ENCODE data around the gene ANKH.

Gene ANKH

DNA sequence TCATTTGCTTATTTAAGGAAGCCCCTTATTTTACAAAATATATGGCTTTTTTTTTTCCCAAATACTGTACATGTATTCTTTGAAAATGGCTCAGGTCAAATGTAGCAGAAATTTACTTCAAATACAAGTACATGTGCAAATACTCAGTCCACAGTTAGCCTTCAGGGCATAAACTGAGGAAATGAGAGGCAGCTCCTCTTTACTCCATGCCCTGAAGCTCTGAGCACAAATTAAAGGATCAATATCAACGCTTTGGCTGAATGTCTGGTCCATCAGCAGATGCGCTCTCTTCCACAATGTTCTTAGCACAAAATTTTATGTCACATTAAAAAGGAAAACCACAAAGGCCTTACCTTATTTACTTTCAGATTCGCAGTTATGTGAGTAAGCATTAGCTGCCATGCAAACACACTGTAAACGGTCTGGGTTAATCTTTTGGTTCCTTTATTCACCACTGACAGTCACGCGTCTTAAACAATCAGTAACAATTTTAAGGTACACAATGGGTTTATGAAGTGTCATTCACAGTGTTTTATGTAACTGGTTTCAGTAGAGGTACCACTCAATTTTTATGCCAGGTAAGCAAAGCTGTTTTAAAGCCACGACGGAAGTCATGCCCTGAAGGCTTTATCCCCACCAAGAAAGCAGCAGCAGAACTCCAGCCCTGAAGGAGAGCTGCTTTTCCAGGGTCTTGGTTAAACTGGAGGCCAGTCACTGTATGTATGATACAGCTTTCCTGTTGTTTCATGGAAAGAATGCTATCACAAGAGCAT lies 103.7 kb downstream of the ANKH start:
- no peak overlapping the region for H3K27ac Mint-ChIP-seq
- no peaks in the 10 kb centered on the region for H3K9me3 Mint-ChIP-seq
- peaks cover 2% of the 10 kb centered on the region for H3K36me3 Mint-ChIP-seq (ENCODE audit: low read depth)
- peaks cover 12% of the 10 kb centered on the region for H3K4me1 Mint-ChIP-seq (ENCODE audit: low read depth)
- no peak overlapping the region for H3K4me3 Mint-ChIP-seq
- no peaks in the 10 kb centered on the region for H3K27me3 Mint-ChIP-seq (ENCODE audit: low read depth)

DNA sequence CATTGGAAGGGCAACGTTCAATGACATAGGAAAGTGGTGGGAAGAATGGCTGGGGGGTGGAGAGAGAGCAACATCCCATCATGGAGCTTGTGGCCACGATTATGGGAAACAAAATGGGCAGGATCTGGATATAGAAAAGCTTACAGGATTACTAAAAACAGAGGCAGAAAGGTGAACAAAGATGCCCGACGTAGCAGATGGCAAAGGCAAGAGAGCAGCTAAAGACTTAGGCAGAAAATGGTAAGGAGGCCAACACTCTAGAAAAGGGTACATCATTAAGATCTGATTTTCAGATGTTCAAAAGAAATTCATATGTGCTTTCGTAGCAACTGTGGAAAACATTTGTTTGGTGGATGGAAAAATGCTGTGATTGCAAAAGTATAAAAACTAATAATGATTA lies 104.5 kb downstream of the ANKH start:
- Mint-ChIP-seq H3K27me3 (ENCODE audit: low read depth) (no peaks in the 10 kb centered on the region), H3K4me1 (ENCODE audit: low read depth) (peaks cover 12% of the 10 kb centered on the region), H3K36me3 (ENCODE audit: low read depth) (peaks cover 2% of the 10 kb centered on the region), H3K4me3 (no peak overlapping the region), H3K9me3 (no peaks in the 10 kb centered on the region), H3K27ac (no peak overlapping the region)

- Mint-ChIP-seq H3K4me1 (ENCODE audit: low read depth) (peaks cover 12% of the 10 kb centered on the region), H3K27me3 (ENCODE audit: low read depth) (no peaks in the 10 kb centered on the region), H3K9me3 (no peaks in the 10 kb centered on the region), H3K36me3 (ENCODE audit: low read depth) (peaks cover 2% of the 10 kb centered on the region), H3K4me3 (no peak overlapping the region), H3K27ac (no peak overlapping the region)
Measured at GRCh38 chr5:14766584-14766983, 105.0 kb downstream of the ANKH start.

DNA sequence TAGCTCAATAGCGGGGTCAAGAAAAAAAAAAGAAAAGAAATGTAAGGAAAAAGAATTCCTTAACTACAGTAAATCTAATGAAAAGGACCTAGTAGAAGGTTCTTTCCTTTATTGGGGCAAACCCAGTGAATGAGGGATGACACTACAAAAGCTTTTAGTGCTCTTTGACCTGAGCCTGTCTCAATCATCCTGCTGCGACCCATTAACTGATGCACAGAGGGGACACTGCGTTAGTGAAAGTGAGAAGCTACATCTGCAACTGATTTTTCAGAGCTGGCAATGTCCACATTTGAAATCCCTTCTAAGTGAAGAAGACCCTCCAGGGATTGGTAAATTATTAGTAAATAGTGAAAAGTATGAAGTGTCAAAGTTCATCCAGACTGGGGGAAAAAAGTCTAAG lies 106.0 kb downstream of the ANKH start:
- Mint-ChIP-seq H3K4me3 (no peak overlapping the region), H3K36me3 (ENCODE audit: low read depth) (peaks cover 2% of the 10 kb centered on the region), H3K9me3 (no peaks in the 10 kb centered on the region)

GRCh38 chr5:14762549-14763216 lies 108.9 kb downstream of the ANKH start:
- Mint-ChIP-seq H3K9me3 (no peaks in the 10 kb centered on the region), H3K27ac (no peak overlapping the region), H3K4me3 (no peak overlapping the region), H3K27me3 (ENCODE audit: low read depth) (no peaks in the 10 kb centered on the region), H3K36me3 (ENCODE audit: low read depth) (peaks cover 2% of the 10 kb centered on the region), H3K4me1 (ENCODE audit: low read depth) (peaks cover 7% of the 10 kb centered on the region)

More for the DNA sequence above, 106.0 kb downstream of the ANKH start:
- Mint-ChIP-seq H3K27ac (no peak overlapping the region), H3K4me1 (ENCODE audit: low read depth) (peaks cover 12% of the 10 kb centered on the region), H3K27me3 (ENCODE audit: low read depth) (no peaks in the 10 kb centered on the region)

- H3K9me3 Mint-ChIP-seq: no peaks in the 10 kb centered on the region
- H3K27me3 Mint-ChIP-seq (ENCODE audit: low read depth): no peaks in the 10 kb centered on the region
- no peak overlapping the region for H3K27ac Mint-ChIP-seq
- no peaks in the 10 kb centered on the region for H3K36me3 Mint-ChIP-seq (ENCODE audit: low read depth)
- H3K4me1 Mint-ChIP-seq (ENCODE audit: low read depth): no peaks in the 10 kb centered on the region
- no peak overlapping the region for H3K4me3 Mint-ChIP-seq
Measured at GRCh38 chr5:14760548-14761002, 111.0 kb downstream of the ANKH start.

DNA sequence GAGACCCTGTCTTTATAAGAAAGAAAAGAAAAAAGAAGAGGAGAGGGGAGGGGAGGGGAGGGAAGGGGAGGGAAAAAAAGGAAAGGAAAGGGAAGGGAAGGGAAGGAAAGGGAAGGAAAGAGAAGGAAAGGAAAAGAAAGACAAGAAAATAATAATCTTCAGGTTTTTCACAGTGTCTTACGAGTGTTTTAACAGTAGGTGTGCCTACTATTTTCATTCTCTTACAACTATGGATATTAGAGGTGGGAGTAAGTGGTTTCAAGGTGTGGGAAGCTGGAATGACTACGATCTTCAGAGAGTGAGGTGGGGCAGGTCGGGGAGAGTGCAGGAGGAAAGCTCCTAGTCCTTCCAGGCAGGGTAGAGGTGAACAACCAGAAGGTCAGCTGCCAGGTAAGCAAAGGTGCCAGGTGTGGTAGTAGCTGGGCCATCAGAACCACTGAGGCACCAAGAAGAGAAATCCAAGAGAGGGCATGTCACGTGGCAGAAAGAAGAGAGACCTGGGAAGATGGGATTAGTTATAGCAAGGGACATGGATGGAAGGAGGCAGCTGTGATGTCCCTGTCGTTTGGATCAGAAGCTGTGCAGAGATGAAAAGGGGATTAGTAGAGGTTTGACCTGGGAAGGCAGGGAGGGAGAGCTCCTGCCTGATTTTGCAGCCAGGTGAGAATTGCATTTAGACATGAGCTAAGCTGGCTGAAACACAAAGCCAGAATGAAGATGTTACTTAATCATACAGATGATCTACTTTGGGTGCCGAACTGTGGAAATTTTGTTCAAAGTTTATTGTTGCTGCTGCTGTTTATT lies 111.6 kb downstream of the ANKH start:
- Mint-ChIP-seq H3K27me3 (ENCODE audit: low read depth) (no peaks in the 10 kb centered on the region), H3K9me3 (no peaks in the 10 kb centered on the region), H3K27ac (no peak overlapping the region), H3K4me1 (ENCODE audit: low read depth) (no peaks in the 10 kb centered on the region), H3K36me3 (ENCODE audit: low read depth) (no peaks in the 10 kb centered on the region), H3K4me3 (no peak overlapping the region)

- Mint-ChIP-seq H3K9me3 (no peaks in the 10 kb centered on the region), H3K36me3 (ENCODE audit: low read depth) (peaks cover 4% of the 10 kb centered on the region), H3K27ac (no peak overlapping the region), H3K27me3 (ENCODE audit: low read depth) (no peaks in the 10 kb centered on the region), H3K4me3 (no peak overlapping the region), H3K4me1 (ENCODE audit: low read depth) (no peaks in the 10 kb centered on the region)
Measured at GRCh38 chr5:14757850-14758249, 113.7 kb downstream of the ANKH start.

GRCh38 chr5:14756478-14756877 lies 115.1 kb downstream of the ANKH start:
- Mint-ChIP-seq H3K27me3 (ENCODE audit: low read depth) (no peaks in the 10 kb centered on the region), H3K4me3 (no peak overlapping the region), H3K4me1 (ENCODE audit: low read depth) (no peaks in the 10 kb centered on the region), H3K9me3 (no peaks in the 10 kb centered on the region), H3K27ac (no peak overlapping the region), H3K36me3 (ENCODE audit: low read depth) (peaks cover 7% of the 10 kb centered on the region)

DNA sequence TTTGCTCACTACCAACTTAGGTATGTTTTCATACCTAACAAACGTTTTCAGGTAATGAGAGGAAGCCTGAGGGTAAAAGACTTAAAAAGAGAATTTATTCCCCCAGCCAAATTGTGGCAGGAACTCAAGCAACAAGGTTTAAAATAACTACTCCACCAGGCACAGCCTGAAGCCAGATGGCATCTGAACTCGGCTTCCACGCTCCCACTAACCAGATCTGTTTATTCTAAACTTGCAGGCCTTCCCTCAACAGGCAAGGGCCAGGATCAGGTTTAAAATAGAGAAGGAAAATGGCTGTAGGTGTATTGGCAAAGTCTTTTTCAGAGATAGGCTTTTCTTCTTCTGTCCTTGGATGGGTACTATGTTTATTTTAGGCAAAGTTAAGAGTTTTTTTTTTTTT lies 117.6 kb downstream of the ANKH start:
- H3K27ac Mint-ChIP-seq: no peak overlapping the region
- no peak overlapping the region for H3K4me3 Mint-ChIP-seq
- no peaks in the 10 kb centered on the region for H3K27me3 Mint-ChIP-seq (ENCODE audit: low read depth)
- peaks cover 7% of the 10 kb centered on the region for H3K36me3 Mint-ChIP-seq (ENCODE audit: low read depth)
- H3K4me1 Mint-ChIP-seq (ENCODE audit: low read depth): no peaks in the 10 kb centered on the region
- H3K9me3 Mint-ChIP-seq: no peaks in the 10 kb centered on the region

DNA sequence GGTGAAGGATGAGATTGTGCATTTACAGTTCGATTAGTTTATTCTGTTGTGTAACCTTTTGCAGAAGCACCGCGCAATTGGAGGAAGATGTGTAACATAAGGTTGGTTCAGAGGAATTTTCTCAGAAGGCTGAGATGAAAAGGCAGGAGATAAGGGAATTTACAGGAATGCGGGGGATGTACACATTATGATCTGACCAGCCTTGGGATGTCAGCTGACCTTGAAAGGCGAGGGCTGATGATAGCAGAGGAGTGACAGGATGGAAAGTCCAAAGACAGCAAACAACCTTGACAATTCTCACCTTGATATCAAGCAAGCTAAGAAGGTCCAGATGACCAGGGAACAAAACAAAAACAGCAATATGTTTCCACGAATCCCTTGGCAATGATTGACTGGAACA lies 118.3 kb downstream of the ANKH start:
- no peaks in the 10 kb centered on the region for H3K4me1 Mint-ChIP-seq (ENCODE audit: low read depth)
- no peaks in the 10 kb centered on the region for H3K9me3 Mint-ChIP-seq
- no peak overlapping the region for H3K27ac Mint-ChIP-seq
- no peak overlapping the region for H3K4me3 Mint-ChIP-seq
- peaks cover 7% of the 10 kb centered on the region for H3K36me3 Mint-ChIP-seq (ENCODE audit: low read depth)
- no peaks in the 10 kb centered on the region for H3K27me3 Mint-ChIP-seq (ENCODE audit: low read depth)

DNA sequence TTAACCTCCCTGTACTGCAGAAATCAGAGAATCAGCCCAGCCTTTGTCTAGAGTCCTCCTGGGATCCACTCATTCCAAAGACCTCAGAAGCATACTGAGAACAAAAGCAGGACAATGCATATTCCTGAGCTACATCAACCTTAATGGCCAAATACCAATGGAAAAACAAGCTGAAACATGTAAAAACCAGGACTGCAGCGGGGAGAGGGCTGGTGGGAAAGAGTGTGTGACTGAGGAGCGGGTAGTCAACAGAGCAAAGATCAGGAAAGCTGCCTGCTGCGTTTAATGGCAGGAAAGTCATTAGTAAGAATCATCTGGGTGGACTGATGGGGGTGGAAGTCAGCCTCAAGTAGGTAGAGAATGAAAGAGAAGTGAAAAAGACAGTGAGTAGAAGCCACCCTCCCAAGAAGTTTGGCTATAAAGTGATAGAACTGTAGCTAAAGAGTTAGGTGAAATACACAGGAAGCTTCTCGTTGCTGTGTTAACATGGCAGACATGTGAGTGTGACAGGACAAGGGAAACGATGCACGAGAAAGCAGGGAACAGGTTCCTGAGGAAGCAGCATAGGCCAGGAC lies 119.0 kb downstream of the ANKH start:
- H3K4me3 Mint-ChIP-seq: no peak overlapping the region
- H3K4me1 Mint-ChIP-seq (ENCODE audit: low read depth): no peaks in the 10 kb centered on the region
- H3K27me3 Mint-ChIP-seq (ENCODE audit: low read depth): no peaks in the 10 kb centered on the region
- H3K36me3 Mint-ChIP-seq (ENCODE audit: low read depth): peaks cover 7% of the 10 kb centered on the region
- H3K9me3 Mint-ChIP-seq: no peaks in the 10 kb centered on the region
- no peak overlapping the region for H3K27ac Mint-ChIP-seq

DNA sequence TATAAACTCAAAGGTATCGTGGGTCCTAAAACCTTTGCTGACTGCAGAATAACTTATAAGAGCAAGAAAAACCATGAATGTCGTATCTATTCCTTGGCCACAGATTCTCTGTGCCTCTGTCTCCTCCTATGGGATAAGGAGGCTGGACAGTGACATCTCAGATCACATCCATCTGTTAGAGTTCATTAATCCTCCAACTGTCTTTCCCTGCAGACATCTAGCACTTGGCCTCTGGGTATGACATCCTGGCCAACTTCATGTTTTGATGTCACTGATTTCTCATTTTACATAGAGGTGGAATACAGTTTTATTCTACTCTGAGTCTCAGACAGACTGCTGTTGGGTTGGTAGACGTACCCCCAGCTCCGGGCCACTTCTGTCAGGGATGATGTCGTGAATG lies 120.9 kb downstream of the ANKH start:
- Mint-ChIP-seq H3K36me3 (ENCODE audit: low read depth) (peaks cover 7% of the 10 kb centered on the region), H3K27ac (no peak overlapping the region)

GRCh38 chr5:14749579-14750101 lies 121.9 kb downstream of the ANKH start:
- Mint-ChIP-seq H3K9me3 (no peaks in the 10 kb centered on the region), H3K27me3 (ENCODE audit: low read depth) (no peaks in the 10 kb centered on the region), H3K36me3 (ENCODE audit: low read depth) (peaks cover 7% of the 10 kb centered on the region), H3K4me3 (no peak overlapping the region), H3K4me1 (ENCODE audit: low read depth) (no peaks in the 10 kb centered on the region), H3K27ac (no peak overlapping the region)

More for the DNA sequence above, 120.9 kb downstream of the ANKH start:
- no peaks in the 10 kb centered on the region for H3K27me3 Mint-ChIP-seq (ENCODE audit: low read depth)
- no peak overlapping the region for H3K4me3 Mint-ChIP-seq
- no peaks in the 10 kb centered on the region for H3K9me3 Mint-ChIP-seq
- no peaks in the 10 kb centered on the region for H3K4me1 Mint-ChIP-seq (ENCODE audit: low read depth)

Data from T-helper 1 cell treated with Interleukin-12 subunit alpha and Interleukin-12 subunit beta and Interleukin-4 antibody, amounts not matched to agents 30 μg/mL and 1 μg/mL, for 36 hours (primary cell).